ENCODE measurements around the gene ANKRD34C. TPM values are rescaled to one million over a fixed set of nuclear protein-coding genes. Genes with fewer than 3 reads are reported as not detected.

The ANKRD34C gene
- polyA plus RNA-seq, 1 experiment: not detected

DNA sequence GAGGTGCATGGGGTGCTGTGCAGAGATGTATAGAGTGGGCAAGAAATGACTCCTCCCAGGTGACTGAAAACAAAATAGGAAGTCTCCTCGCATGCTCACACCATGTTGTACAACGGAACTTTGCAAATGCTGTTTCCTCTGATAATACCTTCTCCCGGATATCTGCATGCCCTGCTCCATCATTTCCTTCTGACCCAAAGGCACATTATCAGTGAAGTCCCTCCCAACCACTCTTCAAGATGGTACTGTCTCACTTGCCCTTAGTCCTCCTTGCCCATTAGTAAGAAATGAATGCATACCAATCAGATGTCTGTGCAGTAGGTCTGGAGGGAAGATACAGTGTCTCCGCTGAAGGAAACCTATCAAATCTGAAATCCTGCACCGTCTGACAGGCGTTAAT is 40.4 kb downstream of the ANKRD34C start:
- Histone ChIP-seq H3K27me3 (ENCODE audit: control insufficient read depth, insufficient read depth, low read length) (no peaks in the 10 kb centered on the region), H3K36me3 (ENCODE audit: control insufficient read depth, insufficient read depth, low read length) (peaks cover 21% of the 10 kb centered on the region), H3K4me3 (ENCODE audit: low read depth, low read length) (no peak overlapping the region)
- no peak for DNase-seq (ENCODE audit: low read depth)
- TF ChIP-seq, protein P1, sequence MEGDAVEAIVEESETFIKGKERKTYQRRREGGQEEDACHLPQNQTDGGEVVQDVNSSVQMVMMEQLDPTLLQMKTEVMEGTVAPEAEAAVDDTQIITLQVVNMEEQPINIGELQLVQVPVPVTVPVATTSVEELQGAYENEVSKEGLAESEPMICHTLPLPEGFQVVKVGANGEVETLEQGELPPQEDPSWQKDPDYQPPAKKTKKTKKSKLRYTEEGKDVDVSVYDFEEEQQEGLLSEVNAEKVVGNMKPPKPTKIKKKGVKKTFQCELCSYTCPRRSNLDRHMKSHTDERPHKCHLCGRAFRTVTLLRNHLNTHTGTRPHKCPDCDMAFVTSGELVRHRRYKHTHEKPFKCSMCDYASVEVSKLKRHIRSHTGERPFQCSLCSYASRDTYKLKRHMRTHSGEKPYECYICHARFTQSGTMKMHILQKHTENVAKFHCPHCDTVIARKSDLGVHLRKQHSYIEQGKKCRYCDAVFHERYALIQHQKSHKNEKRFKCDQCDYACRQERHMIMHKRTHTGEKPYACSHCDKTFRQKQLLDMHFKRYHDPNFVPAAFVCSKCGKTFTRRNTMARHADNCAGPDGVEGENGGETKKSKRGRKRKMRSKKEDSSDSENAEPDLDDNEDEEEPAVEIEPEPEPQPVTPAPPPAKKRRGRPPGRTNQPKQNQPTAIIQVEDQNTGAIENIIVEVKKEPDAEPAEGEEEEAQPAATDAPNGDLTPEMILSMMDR (IDR thresholded peaks at IDR 0.05; ENCODE audit: insufficient read depth, low read depth, low read length): no peak
- POLR2A ChIA-PET: no interaction called here
- CTCF ChIA-PET: interaction anchor here (1.0 kb wide), 1 partner anchor 8 kb away, joined by 4 read pairs; no protein-coding TSS in a partner anchor

GRCh38 chr15:79329171-79329611 is 46.7 kb downstream of the ANKRD34C start:
- POLR2A ChIA-PET: no interaction called here
- H3K27me3 ChIP-seq (ENCODE audit: control insufficient read depth, insufficient read depth, low read length): no peaks in the 10 kb centered on the region
- TF ChIP-seq, protein P1 (IDR thresholded peaks at IDR 0.05; ENCODE audit: insufficient read depth, low read depth, low read length): no peak
- CTCF ChIA-PET: interaction anchor here (1.2 to 4.2 kb wide), 3 partner anchors 8 to 51 kb away, joined by 3 to 14 read pairs (median 12); no protein-coding TSS in a partner anchor
- DNase-seq (ENCODE audit: low read depth): no peak
- no peak overlapping the region for H3K4me3 ChIP-seq (ENCODE audit: low read depth, low read length)
- H3K36me3 ChIP-seq (ENCODE audit: control insufficient read depth, insufficient read depth, low read length): peaks cover 3% of the 10 kb centered on the region

Other genes with a start within 250 kb of the ANKRD34C start
- gene RASGRF1, start 191.9 kb upstream of the ANKRD34C start, polyA plus RNA-seq (2011; rRNA removed): 0.07 and 0.31 TPM in 2 replicates
- gene TMED3, start 28.4 kb downstream of the ANKRD34C start, polyA plus RNA-seq (2011; rRNA removed): 329 and 366 TPM in 2 replicates
- gene MINAR1, start 149.6 kb downstream of the ANKRD34C start, polyA plus RNA-seq (2011; rRNA removed): 0.37 and 0.43 TPM in 2 replicates